Frontal cortex (tissue), 4 donors: ENCODE measurements around the gene PXYLP1. TPM values are rescaled to one million over a fixed set of nuclear protein-coding genes. Genes with fewer than 3 reads are reported as not detected.
"Not testable (repeated sequence)": the region's sequence is repeated elsewhere in the genome, so short reads cannot be mapped to it uniquely, and the experiment has no call there.

Experiments used
- DNase-seq, 2 donors: peaks; one replicate each; pipeline ENCODE4 v3.0.0; 2012; ENCODE audit warnings: low spot score in 2 of 2
- FAIRE-seq: peaks from 2 replicates; lab custom pipeline; 2012; peaks lifted over from hg19 to GRCh38; lab: Jason Lieb, UNC
- total RNA-seq: library from RNA; depleted of rRNA; stranded (reverse); fragments of >200 nt; gene quantifications from one replicate; pipeline ENCODE4 v1.2.3, GENCODE V29; 2014
- donor health status: control.
- donor health status: control.
- donor health status: control.

PXYLP1 gene, protein sequence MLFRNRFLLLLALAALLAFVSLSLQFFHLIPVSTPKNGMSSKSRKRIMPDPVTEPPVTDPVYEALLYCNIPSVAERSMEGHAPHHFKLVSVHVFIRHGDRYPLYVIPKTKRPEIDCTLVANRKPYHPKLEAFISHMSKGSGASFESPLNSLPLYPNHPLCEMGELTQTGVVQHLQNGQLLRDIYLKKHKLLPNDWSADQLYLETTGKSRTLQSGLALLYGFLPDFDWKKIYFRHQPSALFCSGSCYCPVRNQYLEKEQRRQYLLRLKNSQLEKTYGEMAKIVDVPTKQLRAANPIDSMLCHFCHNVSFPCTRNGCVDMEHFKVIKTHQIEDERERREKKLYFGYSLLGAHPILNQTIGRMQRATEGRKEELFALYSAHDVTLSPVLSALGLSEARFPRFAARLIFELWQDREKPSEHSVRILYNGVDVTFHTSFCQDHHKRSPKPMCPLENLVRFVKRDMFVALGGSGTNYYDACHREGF
- 48.9 TPM for total RNA-seq

DNA sequence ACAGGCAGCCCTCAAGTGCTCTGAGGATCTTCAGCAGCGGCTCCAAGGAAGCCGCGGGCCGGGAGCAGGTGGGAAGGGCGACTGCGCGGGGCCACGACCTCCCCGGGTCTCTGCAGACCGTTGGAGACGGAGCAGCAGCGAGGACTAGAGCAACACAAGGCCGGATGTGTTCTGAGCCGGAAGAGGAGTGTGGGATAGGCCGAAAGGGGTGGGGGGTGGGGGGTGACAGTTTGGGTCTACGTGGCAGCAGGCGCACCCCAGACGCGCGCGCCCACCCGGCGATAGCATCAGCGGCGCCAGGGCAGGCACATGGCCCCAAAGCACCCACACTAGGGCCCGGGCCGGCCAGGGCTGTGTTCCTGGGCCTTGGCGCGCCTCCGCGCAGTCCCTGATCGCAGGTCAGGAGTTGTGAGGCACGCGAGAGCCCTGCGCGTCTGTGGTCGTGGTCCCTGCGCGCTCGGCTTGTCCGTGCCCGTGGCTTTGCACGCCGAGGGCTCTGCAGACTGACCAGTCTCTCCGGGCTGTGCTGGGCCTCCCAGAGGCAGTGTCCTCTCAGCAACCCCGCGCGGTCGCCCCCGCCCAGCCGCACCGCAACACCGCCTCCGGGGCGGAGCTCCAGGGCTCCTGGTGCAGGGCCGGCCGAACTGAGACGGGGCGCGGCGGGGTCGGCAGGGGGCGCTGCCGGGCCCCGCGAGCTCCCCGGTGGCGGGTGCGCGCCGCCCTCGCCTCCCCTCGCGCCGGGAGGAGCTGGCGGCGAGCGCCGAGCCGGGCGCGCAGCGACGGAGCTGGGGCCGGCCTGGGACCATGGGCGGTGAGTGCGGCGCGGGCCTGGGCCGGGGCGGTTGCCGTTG lies at the start of gene PXYLP1:
TSS of gene PXYLP1 (plus strand) at position 725 of the 851 bp plus-strand sequence. CDS start 28,351 bp downstream, outside the sequence.
- DNase-seq, result peak; percentile 91 to 95
- no peak for FAIRE-seq

DNA sequence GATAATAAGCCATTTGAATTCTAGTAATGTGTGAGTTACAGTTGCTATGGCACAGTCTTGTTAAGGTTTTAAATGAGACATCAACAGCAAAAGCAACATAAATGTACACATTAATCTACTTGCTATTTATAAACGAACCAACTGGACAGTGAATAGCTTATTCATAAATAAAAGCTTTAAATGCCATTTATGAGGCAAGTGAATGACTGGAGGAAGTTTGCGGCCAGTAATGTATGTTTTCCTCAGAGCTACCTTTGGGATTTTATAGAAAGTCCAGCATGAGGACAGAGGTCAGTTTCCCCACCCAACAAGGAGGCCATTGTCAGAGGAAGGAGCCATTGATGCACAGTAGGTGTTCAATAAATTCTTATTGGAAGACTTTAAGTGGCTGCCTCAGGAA lies 48.0 kb upstream of the PXYLP1 start:
- DNase-seq (no peak), FAIRE-seq (no peak)

DNA sequence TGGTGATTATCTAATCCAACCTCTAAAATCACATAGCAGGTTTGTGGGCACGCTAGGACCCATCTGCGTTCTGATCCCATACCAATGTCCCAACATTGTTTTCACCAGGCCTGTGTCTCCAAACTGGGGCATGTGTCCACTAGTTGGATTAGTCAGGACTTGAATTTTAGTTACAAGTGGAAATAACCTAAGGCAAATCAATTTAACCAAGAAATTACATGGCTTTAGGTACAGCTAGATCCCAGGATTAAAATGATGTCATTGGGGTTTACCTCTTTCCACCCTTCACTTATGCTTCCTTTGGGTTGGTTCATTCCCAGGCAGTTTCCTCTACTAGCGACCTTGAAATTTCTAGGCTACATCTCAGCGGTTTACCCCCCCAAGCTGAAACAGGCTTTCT lies 47.2 kb upstream of the PXYLP1 start:
- FAIRE-seq, result no peak
- no peak for DNase-seq

DNA sequence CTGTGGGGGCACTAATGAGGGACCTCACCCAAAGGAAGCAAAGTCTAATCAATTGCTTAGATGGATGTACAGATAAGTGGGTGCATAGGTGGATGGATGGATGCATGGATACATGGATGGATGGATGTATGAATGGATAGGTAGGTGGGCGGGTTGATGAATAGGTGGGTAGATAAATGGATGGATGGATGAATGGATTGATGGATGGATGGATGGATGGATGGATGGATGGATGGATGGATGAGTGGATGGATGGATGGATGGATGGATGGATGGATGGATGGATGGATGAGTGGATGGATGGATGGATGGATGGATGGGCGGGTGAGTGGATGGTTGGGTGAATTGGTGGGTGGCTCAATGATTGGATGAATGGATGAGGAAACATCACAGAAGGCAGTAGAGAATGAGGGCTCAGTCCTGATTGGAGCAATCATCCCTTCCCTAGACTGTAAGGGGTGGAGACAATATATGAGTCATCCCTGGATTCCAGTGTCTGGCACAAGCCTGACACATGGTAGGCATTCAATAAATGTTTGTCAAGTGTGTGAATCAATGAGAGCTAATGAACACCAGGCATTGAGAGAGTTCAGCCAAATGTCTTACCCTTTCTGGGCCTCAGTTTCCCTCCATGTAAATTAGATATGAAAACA lies 40.4 kb upstream of the PXYLP1 start:
- FAIRE-seq, result no peak
- no peak for DNase-seq

DNA sequence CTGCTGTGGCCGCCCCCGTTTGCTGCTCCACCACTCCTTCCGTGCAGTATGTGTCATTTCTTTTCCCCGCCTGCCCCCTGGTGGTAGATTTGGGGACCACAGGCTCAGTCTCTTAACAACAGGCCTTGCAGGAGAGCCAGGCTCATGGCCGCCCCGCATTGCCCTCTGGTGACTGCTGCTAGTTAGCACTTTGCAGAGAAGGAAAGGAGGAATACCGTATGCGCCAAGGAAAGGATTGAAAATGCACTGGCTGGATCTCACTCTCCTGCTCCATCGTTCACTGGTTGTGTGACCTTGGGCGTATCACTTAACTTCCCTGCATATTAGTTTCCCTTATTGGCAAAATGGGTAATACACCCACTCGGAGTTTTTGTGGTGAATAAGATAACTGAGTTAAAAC lies 39.3 kb upstream of the PXYLP1 start:
- peak; percentile 31 to 72 for DNase-seq
- peak; percentile 84 for FAIRE-seq

DNA sequence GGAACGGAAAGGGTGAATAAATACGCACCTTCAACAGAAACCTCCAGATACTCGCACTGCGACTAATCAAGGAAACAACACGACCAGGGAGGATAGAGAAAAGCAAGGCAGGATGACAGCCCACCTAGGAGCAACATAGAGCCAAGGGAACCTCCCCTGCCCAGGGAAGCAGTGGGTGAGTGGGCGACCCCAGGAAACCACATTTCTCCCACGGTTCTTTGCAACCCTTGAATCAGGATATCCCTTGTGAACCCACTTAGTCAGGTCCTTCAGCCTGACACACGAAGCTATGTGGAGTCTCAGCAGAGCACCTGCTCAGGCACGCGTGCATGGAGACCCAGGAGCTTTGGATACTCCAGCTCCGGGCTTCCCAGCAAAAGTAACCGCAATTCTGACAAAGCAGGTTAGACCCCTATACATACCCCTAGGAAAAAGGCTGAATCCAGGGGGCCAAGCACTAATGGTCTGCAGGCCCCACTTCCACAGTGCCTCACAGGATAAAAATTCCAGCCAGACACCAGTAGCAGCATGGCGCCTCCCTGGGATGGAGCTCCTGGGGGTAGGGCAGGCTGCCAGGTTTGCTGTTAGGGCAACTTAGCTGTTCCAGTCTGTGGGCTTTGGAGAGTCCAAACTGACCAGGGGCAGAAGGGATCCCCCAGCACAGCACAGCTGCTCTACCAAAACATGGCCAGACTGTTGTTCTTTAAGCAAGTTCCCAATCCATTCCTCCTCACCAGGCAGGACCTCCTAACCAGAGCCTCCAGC lies 38.4 kb upstream of the PXYLP1 start:
- no peak for DNase-seq
- no peak for FAIRE-seq

DNA sequence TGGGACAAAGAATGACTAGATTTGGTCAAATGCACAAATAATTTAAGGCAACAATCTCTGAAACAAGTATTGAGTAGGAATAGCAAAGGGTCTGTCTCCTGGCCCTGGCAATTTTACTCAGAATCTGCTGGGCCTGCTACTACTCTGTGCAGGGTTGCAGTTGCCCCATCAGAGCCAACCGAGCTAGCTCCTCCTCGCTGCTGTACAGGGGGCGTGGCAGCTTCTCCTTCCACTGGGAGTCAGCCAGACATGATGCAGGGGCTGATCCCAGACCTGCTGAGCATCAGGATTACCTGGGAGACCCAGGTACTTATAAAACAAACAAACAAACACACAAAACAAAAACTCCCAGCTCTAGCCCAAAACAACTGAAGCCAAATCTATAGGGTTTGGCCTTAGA lies 30.5 kb upstream of the PXYLP1 start:
- FAIRE-seq, result no peak
- DNase-seq, result no peak

DNA sequence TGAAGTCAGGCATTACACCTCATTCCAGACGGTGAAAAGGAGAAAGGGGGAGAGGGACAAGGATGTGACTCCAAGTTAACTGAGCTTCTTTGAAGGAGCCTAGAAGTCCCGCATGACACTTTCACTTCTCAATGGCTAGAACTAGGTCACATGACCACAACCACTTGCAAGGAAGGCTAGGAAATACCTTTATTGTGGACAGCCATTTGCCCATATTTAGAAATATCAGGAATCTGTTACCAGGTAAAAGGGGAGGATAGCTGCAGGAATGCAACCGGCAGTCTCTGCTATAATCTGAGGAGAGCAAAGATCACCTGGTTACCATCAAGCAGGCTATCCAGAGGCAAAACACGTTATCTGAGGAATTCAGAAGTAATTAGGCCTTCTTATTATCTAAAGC lies 28.9 kb upstream of the PXYLP1 start:
- FAIRE-seq, result no peak
- no peak for DNase-seq

DNA sequence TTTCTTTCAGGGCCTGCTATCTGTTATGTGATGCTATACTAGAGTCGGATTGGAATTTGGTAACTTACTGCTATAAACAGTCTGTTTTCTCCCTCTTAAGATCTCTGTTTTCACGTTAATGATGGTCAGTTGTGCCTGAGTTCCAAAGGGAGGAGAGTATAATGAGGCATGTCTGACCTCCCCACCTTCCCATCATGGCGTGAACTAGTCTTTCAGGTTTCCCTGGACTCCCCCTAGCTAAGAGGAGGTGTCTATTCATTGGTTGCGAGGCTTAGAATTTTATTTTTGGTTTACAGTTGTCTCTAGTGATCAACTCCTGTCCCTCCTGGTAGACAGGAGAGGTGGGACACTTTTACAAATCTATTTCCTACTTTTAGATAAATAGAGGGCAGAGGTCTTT lies 27.8 kb upstream of the PXYLP1 start:
- DNase-seq (no peak), FAIRE-seq (no peak)

DNA sequence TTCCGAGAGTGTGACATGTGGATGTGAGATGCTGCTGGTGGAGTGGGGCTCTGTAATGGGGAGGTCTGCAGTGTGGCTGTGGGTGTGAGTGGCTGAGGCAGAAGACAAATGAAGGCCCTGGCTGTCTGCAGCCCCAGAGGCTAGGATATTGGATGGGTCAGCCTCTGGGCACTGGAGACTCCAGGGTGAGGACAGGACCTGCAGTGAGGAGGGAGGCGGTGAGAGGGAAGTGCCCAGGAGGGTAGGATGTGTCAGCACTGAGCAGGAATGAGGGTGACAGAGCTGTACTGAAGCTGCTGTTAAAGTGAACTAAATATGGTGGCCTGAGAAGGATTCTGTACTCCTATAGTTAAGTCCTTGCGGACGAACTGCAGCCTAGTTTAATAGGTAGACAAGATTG lies 27.3 kb upstream of the PXYLP1 start:
- DNase-seq (no peak), FAIRE-seq (no peak)

DNA sequence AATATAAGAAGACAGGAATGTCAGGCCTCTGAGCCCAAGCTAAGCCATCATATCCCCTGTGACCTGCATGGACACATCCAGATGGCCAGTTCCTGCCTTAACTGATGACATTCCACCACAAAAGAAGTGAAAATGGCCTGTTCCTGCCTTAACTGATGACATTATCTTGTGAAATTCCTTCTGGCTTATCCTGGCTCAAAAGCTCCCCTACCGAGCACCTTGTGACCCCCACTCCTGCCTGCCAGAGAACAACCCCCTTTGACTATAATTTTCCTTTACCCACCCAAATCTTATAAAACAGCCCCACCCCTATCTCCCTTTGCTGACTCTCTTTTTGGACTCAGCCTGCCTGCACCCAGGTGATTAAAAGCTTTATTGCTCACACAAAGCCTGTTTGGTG lies 20.3 kb upstream of the PXYLP1 start:
- DNase-seq, FAIRE-seq: not testable (repeated sequence)

DNA sequence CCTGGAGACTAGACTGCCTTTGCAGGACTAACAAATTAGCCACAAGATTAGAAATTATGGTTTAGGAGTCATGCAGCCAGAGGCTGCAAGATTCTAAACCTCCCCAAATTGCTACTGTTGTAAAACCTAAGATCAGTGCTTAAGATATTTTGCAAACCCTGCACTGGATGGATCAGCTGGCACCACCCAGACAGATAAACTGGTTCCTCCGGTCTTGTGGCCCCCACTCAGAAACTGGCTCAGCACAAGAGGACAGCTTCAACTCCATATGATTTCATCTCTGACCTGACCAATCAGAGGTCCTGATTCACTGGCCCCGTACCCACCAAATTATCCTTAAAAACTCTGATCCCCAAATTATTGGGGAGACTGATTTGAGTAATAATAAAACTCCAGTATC lies 19.5 kb upstream of the PXYLP1 start:
- no peak for DNase-seq

DNA sequence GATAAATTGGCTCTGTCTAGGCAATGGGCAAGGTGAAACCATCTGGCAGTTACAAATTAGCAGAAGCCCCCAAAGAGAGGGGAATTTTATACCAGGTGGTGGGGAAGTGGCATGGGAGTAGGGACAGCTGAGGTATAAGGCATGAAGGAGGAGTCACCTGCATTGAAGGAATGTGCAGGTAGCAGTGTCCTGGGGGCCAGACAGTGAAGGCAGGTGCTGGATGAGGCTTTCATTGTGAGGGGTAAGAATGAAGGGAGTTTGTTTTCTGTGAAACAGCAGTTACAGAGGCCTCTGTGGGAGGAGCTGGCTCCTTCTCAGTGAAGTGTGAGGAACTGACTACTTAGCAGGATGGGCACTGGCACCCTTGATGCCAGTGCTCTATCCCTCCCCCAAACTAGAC lies 19.1 kb upstream of the PXYLP1 start:
- FAIRE-seq (no peak), DNase-seq (no peak)

More for the DNA sequence above, 19.5 kb upstream of the PXYLP1 start:
- FAIRE-seq, result no peak

DNA sequence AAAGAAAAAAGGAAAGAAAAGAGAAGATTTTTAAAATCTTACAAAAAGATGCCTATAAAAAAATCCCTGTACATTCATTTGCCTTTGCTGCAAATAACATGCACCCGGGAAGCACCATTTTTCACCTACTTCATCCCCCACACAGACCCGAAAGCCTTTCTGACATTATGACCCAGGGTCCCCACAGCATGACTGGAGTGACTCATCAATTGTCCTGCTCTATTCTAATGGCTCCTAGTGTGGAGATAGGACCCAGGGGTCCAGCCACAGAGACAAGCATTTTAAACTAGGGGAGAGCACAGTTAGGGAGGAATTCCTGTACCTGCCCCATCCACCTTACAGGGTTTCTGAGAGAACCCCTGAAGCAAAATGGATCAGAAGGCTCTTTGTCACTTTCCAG lies 14.7 kb upstream of the PXYLP1 start:
- DNase-seq, result no peak
- FAIRE-seq, result no peak

DNA sequence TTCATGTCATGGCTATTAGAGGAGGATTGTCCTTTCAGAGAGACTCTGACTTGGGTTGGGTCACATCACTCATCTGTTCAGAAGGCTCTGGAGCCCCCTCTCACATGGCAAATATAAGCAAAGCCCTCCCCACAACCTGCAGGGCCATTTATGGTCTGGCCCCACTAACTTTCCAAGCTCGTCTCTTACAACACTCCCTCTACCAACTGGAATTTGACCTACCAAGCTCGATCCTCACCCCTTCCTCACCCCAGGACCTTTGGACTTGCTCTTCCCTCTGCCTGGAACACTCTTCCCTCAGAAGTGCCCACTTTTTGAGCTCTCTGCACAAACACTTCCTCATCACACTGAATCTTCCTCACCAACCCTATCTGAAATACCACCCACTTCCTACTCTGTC lies 14.2 kb upstream of the PXYLP1 start:
- DNase-seq, result no peak

DNA sequence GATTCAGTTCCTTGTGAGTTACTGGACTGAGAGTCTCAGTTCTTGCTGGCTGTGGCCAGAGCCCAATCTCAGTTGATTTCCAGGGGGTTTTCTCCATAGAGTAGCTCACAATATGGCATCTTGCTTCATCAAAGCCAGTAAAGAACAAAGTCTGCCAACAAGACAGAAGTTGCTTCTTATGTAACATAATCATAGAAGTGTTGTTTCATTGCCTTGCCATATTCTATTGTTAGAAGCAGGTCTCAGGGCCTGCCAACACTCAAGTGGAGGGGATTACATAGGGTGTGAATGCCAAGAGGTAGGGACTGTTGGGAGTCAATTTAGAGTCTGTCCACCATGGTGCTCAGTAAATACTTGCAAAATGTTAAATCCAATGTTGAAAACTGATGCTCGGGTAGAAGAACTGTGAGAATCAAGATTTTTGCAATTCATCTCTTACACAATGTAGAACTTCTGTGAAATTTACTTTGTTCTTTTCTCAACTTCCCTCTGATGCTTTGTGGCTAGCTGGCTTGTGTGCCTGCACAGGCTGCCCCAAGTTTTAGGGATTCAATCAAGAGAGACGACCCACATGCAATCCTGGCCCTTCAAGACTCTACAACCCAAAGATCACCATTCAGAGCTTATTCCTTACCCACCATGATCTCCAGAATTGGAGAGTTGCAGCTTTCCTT lies 13.3 kb upstream of the PXYLP1 start:
- DNase-seq (no peak), FAIRE-seq (no peak)

More for the DNA sequence above, 14.2 kb upstream of the PXYLP1 start:
- no peak for FAIRE-seq

DNA sequence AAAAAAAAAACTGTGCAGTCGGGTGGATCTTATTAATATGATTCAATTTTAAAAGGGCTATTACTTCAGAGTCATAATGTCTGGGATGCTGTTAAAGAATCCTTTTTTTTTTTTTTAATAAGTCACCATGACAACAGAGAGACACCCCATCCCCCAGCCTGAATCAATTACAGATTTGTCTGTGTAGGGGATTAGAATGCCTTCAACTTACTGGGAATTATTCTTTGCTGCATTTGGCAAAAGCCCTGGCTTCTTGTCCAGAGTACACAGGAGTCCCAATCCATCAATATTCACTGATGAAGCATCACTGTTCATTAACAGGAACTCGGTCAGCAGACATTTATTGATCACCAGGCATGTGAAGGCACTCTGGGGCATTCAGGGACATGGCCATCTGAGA lies 12.7 kb upstream of the PXYLP1 start:
- no peak for FAIRE-seq
- DNase-seq, result no peak

DNA sequence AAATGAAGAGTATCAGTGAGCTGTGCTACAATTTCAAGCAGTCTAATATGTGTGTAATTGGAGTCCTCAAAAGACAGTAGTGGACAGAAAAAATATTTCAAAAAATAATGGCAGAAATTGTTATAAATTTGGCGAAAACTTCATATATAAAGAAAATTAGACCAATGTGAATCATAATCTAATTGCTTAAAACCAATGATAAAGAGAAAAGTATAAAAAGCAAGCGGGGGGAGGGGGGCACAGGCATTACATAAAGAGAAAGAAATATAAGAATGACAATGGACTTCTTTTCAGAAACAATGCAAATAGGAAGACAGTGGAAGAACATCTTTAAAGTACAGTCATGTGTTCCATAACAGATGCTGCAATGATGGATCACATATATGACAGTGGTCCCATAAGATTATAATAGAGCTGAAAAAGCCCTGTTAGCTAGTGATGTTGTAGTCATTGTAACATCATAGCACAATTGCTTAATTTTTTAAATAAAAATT lies 7.9 kb upstream of the PXYLP1 start:
- no peak for FAIRE-seq

DNA sequence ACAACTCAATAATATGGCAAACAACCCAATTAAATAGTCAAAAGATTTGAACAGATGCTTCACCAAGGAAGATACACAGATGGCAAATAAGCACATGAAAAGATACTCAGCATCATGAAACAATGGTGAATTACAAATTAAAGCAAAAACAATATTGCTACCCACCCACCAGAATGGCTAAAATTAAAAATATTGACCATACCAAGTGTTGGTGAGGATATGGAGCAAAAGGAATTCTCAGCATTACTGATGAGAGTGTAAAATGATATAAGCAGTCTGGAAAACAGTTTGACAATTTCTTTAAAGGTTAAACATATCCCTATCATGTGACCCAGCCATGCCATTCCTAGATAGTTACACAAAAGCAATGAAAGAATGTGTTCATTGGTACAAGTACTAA lies 5.7 kb upstream of the PXYLP1 start:
- FAIRE-seq (no peak), DNase-seq (no peak)

More for the DNA sequence above, 7.9 kb upstream of the PXYLP1 start:
- DNase-seq, result no peak
